ENCODE data around the gene RALGAPA2.

RALGAPA2 gene

GRCh38 chr20:20744170-20744725 is 31.8 kb upstream of the RALGAPA2 start:
- no peaks in the 10 kb centered on the region for H3K9me2 ChIP-seq (replicated peaks; ENCODE audit: insufficient read depth, low read length)
- no peak for TF ChIP-seq EZH2phosphoT487 (conservative IDR thresholded peaks at IDR 0.05; ENCODE audit: low read length)
- TF ChIP-seq, protein P1, sequence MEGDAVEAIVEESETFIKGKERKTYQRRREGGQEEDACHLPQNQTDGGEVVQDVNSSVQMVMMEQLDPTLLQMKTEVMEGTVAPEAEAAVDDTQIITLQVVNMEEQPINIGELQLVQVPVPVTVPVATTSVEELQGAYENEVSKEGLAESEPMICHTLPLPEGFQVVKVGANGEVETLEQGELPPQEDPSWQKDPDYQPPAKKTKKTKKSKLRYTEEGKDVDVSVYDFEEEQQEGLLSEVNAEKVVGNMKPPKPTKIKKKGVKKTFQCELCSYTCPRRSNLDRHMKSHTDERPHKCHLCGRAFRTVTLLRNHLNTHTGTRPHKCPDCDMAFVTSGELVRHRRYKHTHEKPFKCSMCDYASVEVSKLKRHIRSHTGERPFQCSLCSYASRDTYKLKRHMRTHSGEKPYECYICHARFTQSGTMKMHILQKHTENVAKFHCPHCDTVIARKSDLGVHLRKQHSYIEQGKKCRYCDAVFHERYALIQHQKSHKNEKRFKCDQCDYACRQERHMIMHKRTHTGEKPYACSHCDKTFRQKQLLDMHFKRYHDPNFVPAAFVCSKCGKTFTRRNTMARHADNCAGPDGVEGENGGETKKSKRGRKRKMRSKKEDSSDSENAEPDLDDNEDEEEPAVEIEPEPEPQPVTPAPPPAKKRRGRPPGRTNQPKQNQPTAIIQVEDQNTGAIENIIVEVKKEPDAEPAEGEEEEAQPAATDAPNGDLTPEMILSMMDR (IDR thresholded peaks at IDR 0.05; ENCODE audit: insufficient read depth, low read length, poor library complexity, severe bottlenecking) = no peak
- no peak overlapping the region for H2AFZ ChIP-seq (ENCODE audit: low read depth, low read length, severe bottlenecking)
- H3K4me3 ChIP-seq (ENCODE audit: insufficient read depth, low read length, poor library complexity, severe bottlenecking) = no peak overlapping the region
- H3K27me3 ChIP-seq (ENCODE audit: low read length) = no peaks in the 10 kb centered on the region
- H3K4me2 ChIP-seq (ENCODE audit: low read depth, low read length, poor library complexity, severe bottlenecking) = no peak overlapping the region
- no peaks in the 10 kb centered on the region for H3K36me3 ChIP-seq (ENCODE audit: low read length)
- H3K27ac ChIP-seq (ENCODE audit: low read depth, low read length) = no peak overlapping the region
- H3K9me3 ChIP-seq (ENCODE audit: insufficient read depth, low read length) = no peaks in the 10 kb centered on the region; the same call in 1 of the 2 replicates
- H3K79me2 ChIP-seq (ENCODE audit: insufficient read depth, low read length) = no peaks in the 10 kb centered on the region
- no peak overlapping the region for H3K9ac ChIP-seq (ENCODE audit: low read length)
- H3F3A ChIP-seq (ENCODE audit: insufficient read depth) = no peaks in the 10 kb centered on the region
- H4K20me1 ChIP-seq (ENCODE audit: low read depth, low read length) = no peaks in the 10 kb centered on the region

- Histone ChIP-seq H3K9ac (ENCODE audit: low read length) (no peak overlapping the region), H2AFZ (ENCODE audit: low read depth, low read length, severe bottlenecking) (no peak overlapping the region), H3K4me2 (ENCODE audit: low read depth, low read length, poor library complexity, severe bottlenecking) (no peak overlapping the region)
These were observed 31.2 kb upstream of the RALGAPA2 start for GRCh38 chr20:20743511-20744169.

GRCh38 chr20:20741087-20742045 is 28.9 kb upstream of the RALGAPA2 start:
- Histone ChIP-seq H3K4me2 (ENCODE audit: low read depth, low read length, poor library complexity, severe bottlenecking) (no peak overlapping the region), H3K9me2 (replicated peaks; ENCODE audit: insufficient read depth, low read length) (no peaks in the 10 kb centered on the region), H3K4me3 (ENCODE audit: insufficient read depth, low read length, poor library complexity, severe bottlenecking) (no peak overlapping the region), H3K36me3 (ENCODE audit: low read length) (no peaks in the 10 kb centered on the region), H3F3A (ENCODE audit: insufficient read depth) (no peaks in the 10 kb centered on the region), H2AFZ (ENCODE audit: low read depth, low read length, severe bottlenecking) (no peak overlapping the region), H3K9me3 (ENCODE audit: insufficient read depth, low read length) (no peaks in the 10 kb centered on the region), H3K27me3 (ENCODE audit: low read length) (no peaks in the 10 kb centered on the region), H3K79me2 (ENCODE audit: insufficient read depth, low read length) (no peaks in the 10 kb centered on the region), H3K27ac (ENCODE audit: low read depth, low read length) (no peak overlapping the region), H4K20me1 (ENCODE audit: low read depth, low read length) (no peaks in the 10 kb centered on the region), H3K9ac (ENCODE audit: low read length) (no peak overlapping the region)
- TF ChIP-seq EZH2phosphoT487 (conservative IDR thresholded peaks at IDR 0.05; ENCODE audit: low read length) = no peak
- TF ChIP-seq, protein P1 (IDR thresholded peaks at IDR 0.05; ENCODE audit: insufficient read depth, low read length, poor library complexity, severe bottlenecking) = no peak

More at GRCh38 chr20:20743511-20744169, 31.2 kb upstream of the RALGAPA2 start:
- no peaks in the 10 kb centered on the region for H3K79me2 ChIP-seq (ENCODE audit: insufficient read depth, low read length)
- no peaks in the 10 kb centered on the region for H3F3A ChIP-seq (ENCODE audit: insufficient read depth)
- no peak overlapping the region for H3K4me3 ChIP-seq (ENCODE audit: insufficient read depth, low read length, poor library complexity, severe bottlenecking)
- H3K36me3 ChIP-seq (ENCODE audit: low read length) = no peaks in the 10 kb centered on the region
- no peaks in the 10 kb centered on the region for H3K9me2 ChIP-seq (replicated peaks; ENCODE audit: insufficient read depth, low read length)
- no peak for TF ChIP-seq EZH2phosphoT487 (conservative IDR thresholded peaks at IDR 0.05; ENCODE audit: low read length)
- TF ChIP-seq, protein P1 (IDR thresholded peaks at IDR 0.05; ENCODE audit: insufficient read depth, low read length, poor library complexity, severe bottlenecking) = no peak
- no peak overlapping the region for H3K27ac ChIP-seq (ENCODE audit: low read depth, low read length)
- H3K9me3 ChIP-seq (ENCODE audit: insufficient read depth, low read length) = no peaks in the 10 kb centered on the region; the same call in 1 of the 2 replicates
- no peaks in the 10 kb centered on the region for H3K27me3 ChIP-seq (ENCODE audit: low read length)
- no peaks in the 10 kb centered on the region for H4K20me1 ChIP-seq (ENCODE audit: low read depth, low read length)
